Mesodermal cell (in vitro differentiated cells): ENCODE measurements around the gene MARCKS.
A peak's percentile ranks its signal among the peaks of the same experiment; 100 is the strongest.

Experiments
- H3K27ac ChIP-seq: 2 replicates; pipeline ENCODE4 v1.7.0; 2013; ENCODE audit warnings: mild to moderate bottlenecking, low read depth, low read length, moderate library complexity; ENCODE audit not compliant: severe bottlenecking
- H3K36me3 ChIP-seq: 2 replicates; pipeline ENCODE4 v1.7.1; 2013; ENCODE audit warnings: mild to moderate bottlenecking, low read length, moderate library complexity; ENCODE audit not compliant: control insufficient read depth, insufficient read depth
- H3K4me1 ChIP-seq: one replicate; pipeline ENCODE4 v1.7.1; 2013; ENCODE audit warnings: mild to moderate bottlenecking, low read length; ENCODE audit not compliant: insufficient read depth, control insufficient read depth, poor library complexity, severe bottlenecking
- H3K4me3 ChIP-seq: 2 replicates; pipeline ENCODE4 v1.7.0; 2013; ENCODE audit warnings: low read length, control low read depth, mild to moderate bottlenecking; ENCODE audit not compliant: insufficient read depth, poor library complexity, severe bottlenecking; ENCODE audit errors: extremely low read depth
- H3K9me3 ChIP-seq: 2 replicates; pipeline ENCODE4 v1.7.1; 2013; ENCODE audit warnings: mild to moderate bottlenecking, low read length, moderate library complexity; ENCODE audit not compliant: control insufficient read depth
- WGBS, 2 experiments: methylation state at CpG; one replicate each; pipeline ENCODE4 v1.1.5; 2013; ENCODE audit warnings: missing lambda C conversion rate in 2 of 2; ENCODE audit not compliant: insufficient coverage in 2 of 2; 5-methylcytosine and 5-hydroxymethylcytosine counted together

MARCKS gene

DNA sequence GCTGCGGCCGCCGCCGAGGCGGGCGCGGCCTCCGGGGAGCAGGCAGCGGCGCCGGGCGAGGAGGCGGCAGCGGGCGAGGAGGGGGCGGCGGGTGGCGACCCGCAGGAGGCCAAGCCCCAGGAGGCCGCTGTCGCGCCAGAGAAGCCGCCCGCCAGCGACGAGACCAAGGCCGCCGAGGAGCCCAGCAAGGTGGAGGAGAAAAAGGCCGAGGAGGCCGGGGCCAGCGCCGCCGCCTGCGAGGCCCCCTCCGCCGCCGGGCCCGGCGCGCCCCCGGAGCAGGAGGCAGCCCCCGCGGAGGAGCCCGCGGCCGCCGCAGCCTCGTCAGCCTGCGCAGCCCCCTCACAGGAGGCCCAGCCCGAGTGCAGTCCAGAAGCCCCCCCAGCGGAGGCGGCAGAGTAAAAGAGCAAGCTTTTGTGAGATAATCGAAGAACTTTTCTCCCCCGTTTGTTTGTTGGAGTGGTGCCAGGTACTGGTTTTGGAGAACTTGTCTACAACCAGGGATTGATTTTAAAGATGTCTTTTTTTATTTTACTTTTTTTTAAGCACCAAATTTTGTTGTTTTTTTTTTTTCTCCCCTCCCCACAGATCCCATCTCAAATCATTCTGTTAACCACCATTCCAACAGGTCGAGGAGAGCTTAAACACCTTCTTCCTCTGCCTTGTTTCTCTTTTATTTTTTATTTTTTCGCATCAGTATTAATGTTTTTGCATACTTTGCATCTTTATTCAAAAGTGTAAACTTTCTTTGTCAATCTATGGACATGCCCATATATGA lies 3.2 kb downstream of the MARCKS start:
- Histone ChIP-seq H3K4me3 (peak overlapping the region; percentile 99), H3K4me1 (peaks cover 5% of the 10 kb centered on the region), H3K9me3 (no peaks in the 10 kb centered on the region), H3K27ac (peak overlapping the region; percentile 98), H3K36me3 (peaks cover 16% of the 10 kb centered on the region)
- 39% methylated on average over 38 to 49 of the region's 56 CpGs for WGBS, 2 experiments

DNA sequence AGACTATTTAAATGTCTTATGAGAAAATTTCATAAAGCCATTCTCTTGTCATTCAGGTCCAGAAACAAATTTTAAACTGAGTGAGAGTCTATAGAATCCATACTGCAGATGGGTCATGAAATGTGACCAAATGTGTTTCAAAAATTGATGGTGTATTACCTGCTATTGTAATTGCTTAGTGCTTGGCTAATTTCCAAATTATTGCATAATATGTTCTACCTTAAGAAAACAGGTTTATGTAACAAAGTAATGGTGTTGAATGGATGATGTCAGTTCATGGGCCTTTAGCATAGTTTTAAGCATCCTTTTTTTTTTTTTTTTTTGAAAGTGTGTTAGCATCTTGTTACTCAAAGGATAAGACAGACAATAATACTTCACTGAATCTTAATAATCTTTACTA lies 5.0 kb downstream of the MARCKS start:
- no peak overlapping the region for H3K27ac ChIP-seq
- H3K4me3 ChIP-seq, result peak overlapping the region; percentile 3
- H3K36me3 ChIP-seq, result peaks cover 16% of the 10 kb centered on the region
- H3K4me1 ChIP-seq, result no peaks in the 10 kb centered on the region
- no peaks in the 10 kb centered on the region for H3K9me3 ChIP-seq

DNA sequence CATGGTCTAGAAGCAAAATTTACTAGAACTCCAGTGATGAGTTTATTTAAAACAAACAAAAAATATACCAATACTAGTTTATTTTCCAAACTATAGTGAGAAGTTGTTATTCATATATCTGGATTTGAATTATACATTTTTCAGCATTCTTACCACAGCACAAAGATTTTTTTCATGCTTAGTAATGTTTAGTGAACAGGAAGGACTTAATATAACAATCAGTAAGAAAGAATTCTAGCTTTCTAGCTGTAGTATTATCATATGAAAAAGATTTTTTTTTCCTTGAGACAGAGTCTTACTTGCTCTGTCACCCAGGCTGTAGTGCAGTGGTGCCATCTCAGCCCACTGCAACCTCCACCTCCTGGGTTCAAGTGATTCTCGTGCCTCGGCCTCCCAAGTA lies 13.8 kb downstream of the MARCKS start:
- H3K4me3 ChIP-seq, result no peak overlapping the region
- no peaks in the 10 kb centered on the region for H3K36me3 ChIP-seq
- peaks cover 13% of the 10 kb centered on the region for H3K4me1 ChIP-seq
- H3K27ac ChIP-seq, result no peak overlapping the region
- H3K9me3 ChIP-seq, result no peaks in the 10 kb centered on the region
- 67 to 95% methylated on average over 2 of the region's 2 CpGs for WGBS, 2 experiments

DNA sequence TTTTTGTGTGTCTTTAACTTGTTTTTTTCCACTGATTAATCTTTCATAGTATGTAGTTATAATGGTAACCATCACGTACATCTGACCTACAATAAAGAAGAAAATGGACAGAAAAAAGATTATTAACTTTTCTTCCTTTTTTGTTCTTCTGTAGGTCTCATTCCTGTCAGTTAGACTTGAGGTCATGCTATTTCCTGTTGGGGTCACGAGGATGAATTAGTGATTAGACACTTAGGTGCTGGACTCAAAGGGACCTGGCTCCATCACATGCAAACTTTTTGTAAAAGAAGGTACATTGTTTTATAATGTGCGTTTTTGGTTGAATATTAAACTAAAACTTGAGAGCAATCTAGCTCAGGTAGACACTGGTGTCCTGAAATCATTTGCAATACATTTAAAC lies 14.8 kb downstream of the MARCKS start:
- Histone ChIP-seq H3K4me3 (no peak overlapping the region), H3K4me1 (peaks cover 13% of the 10 kb centered on the region), H3K36me3 (no peaks in the 10 kb centered on the region), H3K27ac (no peak overlapping the region), H3K9me3 (no peaks in the 10 kb centered on the region)
- WGBS, 2 experiments, result 100% methylated on average over 1 of the region's 3 CpGs; no CpG with 5 or more reads in 1 of the 2 experiments

DNA sequence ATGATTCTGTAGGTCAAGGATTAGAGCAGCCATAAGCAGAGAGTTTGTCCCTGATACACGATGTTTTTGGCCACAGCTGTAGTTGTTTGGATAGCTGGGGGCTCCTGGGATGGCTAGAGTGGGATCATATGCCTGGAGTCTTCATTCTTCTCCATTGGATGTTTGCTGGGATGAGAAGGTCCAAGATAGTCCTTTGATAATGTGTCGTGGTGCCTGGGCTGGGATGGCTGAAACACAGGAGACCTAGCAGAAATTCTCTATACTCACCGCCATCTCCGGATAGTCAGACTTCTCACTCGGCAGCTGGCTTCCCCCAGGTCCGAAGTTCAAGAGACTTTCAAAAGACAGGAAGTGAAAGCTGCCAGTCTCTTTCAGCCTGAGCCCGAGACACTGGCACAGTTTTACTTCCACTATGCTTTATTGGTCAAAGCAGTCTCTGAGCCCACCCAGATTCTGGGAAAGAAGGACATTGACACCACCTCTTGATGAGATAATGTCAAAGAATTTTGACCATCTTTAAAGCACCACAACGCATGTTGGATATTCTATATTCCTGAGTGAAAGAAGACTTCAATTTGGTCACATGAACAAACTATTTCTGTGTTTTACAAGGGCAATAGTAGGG lies 16.0 kb downstream of the MARCKS start:
- WGBS, 2 experiments, result 87 to 95% methylated on average over 6 to 7 of the region's 8 CpGs
- Histone ChIP-seq H3K4me3 (no peak overlapping the region), H3K27ac (no peak overlapping the region), H3K36me3 (no peaks in the 10 kb centered on the region), H3K9me3 (no peaks in the 10 kb centered on the region), H3K4me1 (peaks cover 13% of the 10 kb centered on the region)

DNA sequence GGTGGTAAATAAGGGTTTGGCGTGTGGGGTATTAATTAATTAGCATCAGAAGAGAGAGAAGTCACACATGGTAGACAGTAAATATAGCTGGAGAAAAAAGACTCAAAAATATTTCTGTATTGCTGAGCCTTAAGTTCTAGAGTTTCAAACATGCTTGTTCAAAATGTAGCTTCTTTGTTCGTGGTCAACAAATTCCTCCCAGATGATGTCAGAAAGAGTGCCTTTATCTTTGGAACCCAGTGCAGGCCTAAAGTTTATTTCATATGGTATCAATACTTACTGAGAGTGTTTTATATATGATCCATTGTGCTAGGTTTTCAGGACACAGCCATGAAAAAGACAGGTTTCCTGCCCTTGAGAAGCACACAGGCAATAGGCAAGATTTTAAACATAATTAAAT lies 18.3 kb downstream of the MARCKS start:
- Histone ChIP-seq H3K36me3 (no peaks in the 10 kb centered on the region), H3K4me3 (no peak overlapping the region), H3K27ac (peak overlapping the region; percentile 80), H3K4me1 (peaks cover 19% of the 10 kb centered on the region), H3K9me3 (no peaks in the 10 kb centered on the region)
- WGBS, 2 experiments, result 85 to 89% methylated on average over 2 of the region's 2 CpGs

DNA sequence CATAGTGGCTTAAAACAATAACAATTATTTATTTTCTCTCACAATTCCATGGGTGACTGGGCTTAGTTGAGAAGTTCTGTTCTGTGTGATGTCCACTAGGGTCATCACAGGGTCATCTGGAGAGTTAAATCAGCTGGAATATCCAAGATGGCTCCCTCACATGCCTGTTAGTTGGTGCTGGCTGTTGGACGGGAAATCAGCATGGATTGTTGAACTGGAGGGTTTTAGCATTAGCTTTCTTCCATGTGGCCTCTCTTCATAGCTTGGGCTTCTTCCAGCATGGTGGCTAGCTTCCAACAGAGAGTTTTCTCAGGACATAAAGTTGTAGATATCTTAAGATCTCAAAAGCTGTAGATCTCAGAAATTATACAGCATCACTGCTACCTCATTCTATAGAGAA lies 19.6 kb downstream of the MARCKS start:
- Histone ChIP-seq H3K9me3 (no peaks in the 10 kb centered on the region), H3K27ac (no peak overlapping the region), H3K4me1 (peaks cover 19% of the 10 kb centered on the region), H3K36me3 (no peaks in the 10 kb centered on the region), H3K4me3 (no peak overlapping the region)
- 100% methylated on average over 1 of the region's 1 CpG; no CpG with 5 or more reads in 1 of the 2 experiments for WGBS, 2 experiments

DNA sequence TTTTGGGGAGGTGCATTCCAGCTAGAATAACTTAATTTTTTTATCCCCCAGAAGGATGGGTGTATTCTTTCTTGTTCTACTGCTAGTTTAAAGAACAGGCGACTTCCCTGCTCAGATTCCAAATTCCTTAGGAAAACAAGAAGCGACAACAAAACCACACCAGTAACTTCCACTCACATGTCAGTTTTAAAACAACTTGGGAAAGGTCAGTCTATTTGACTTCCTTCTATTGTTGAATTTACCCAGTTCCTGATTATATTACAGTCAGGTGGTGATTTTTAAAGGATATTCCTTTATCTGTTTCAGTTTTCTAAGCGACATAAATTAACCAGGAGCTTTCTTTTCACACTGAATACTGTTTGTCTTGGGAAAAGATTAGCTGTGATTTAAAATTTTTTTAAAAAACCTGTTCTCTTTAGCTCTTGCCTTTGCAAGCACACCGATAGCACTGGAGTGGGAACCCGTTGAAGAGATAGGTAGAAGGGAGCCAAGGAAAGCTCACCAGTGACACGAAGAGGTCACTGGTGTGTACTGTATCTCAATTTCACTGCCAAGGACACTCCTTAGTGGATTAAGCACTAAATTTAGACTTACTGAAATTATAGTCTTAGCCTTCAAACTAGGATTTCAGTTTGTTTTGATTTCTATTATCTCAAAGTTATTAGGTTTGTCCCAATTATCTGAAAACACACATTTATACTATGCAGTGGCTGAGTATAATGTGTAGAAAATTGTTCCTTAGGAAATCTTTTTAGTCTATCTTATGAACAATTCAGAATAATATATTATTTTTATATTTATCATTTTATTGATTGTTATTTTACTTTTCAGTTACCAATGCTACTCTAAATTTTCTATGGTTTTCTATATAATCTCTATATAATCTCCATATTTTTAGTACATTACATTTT lies 22.3 kb downstream of the MARCKS start:
- Histone ChIP-seq H3K9me3 (no peaks in the 10 kb centered on the region), H3K27ac (peak overlapping the region; percentile 31), H3K4me3 (no peak overlapping the region), H3K4me1 (peaks cover 19% of the 10 kb centered on the region), H3K36me3 (no peaks in the 10 kb centered on the region)
- WGBS, 2 experiments, result 27 to 41% methylated on average over 4 to 6 of the region's 6 CpGs

DNA sequence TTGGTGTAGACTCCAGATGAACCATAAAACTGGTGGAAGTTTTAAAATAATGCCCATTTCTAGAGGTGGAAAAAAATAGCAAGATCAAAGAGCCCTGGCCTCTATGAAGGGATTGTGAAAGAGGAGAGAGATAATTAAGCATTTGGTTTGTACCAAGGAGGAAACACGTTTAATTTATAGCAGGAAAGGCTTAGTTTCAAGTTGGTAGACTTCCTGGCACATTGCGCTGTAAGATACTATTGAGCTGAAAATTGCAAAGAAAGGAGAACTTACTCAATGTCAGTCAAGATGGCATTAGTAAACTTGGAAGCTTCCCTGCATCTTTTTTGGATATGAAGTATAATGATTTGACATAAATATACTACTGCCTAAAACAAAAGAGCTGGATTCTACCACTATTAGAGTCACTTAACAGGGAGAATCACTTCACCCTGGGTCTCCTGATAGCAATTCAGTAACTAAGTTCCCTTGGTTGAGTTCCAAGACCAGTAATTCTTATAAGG lies 24.4 kb downstream of the MARCKS start:
- Histone ChIP-seq H3K9me3 (no peaks in the 10 kb centered on the region), H3K4me1 (peaks cover 7% of the 10 kb centered on the region), H3K27ac (no peak overlapping the region), H3K36me3 (no peaks in the 10 kb centered on the region), H3K4me3 (no peak overlapping the region)
- WGBS, 2 experiments, result 89 to 100% methylated on average over 1 to 2 of the region's 2 CpGs

DNA sequence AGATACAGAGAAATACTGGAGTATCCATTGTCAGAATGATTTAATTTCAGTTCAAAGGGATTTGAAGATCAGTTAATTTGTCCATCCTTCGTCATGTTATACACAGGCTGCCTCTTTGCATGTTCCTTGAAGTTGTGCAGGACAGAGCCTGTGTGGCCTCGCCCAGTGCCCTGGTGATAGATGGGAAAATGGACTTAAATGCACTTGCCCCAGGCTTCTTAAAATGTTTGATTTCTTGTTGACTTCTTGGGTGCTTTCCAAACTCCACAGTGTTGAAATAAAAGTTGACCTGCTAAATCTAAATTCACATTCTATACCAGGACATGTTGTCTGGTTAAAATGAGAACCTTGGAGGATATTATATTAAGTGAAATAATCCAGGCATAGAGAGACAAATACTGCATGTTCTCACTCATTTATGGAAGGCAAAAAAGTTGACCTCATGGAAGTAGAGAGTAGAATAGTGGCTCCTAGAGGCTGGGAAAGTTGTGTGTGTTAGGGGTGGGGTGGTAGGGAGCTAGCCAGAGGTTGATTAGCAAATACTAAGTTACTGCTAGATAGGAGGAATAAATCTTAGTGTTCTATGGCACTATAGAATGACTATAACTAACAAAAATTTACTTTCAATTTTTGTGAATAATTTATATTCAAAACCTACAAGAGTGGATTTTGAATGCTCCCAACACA lies 25.3 kb downstream of the MARCKS start:
- Histone ChIP-seq H3K9me3 (no peaks in the 10 kb centered on the region), H3K36me3 (no peaks in the 10 kb centered on the region), H3K27ac (no peak overlapping the region), H3K4me3 (no peak overlapping the region), H3K4me1 (peaks cover 7% of the 10 kb centered on the region)
- WGBS, 2 experiments, result 100% methylated on average over 1 to 2 of the region's 2 CpGs
